GM23338 (cell line): ENCODE data around the gene PHACTR1. TPM values are rescaled to one million over a fixed set of nuclear protein-coding genes. Genes with fewer than 3 reads are reported as not detected.

ENCODE experiments used
- ATAC-seq: fragments of 200-7000 bp; cut with Tn5 transposase; 3 replicates; pipeline ENCODE4 v1.9.1; 2020
- DNase-seq: peaks from one replicate; pipeline ENCODE4 v3.0.0-alpha.2; 2015; ENCODE audit warnings: low spot score
- H2AFZ ChIP-seq: fragments of 200-600 bp; sonication (generic); 2 replicates; pipeline ENCODE4 v1.8.0; 2016; ENCODE audit warnings: antibody characterized with exemption, mild to moderate bottlenecking, moderate library complexity
- H3F3A ChIP-seq: fragments of 200-600 bp; sonication (generic); replicated peaks from 2 replicates; pipeline ENCODE4 v1.8.0; 2017; ENCODE audit warnings: antibody characterized with exemption, mixed run types, low read depth
- H3K27ac ChIP-seq: fragments of 200-600 bp; sonication (generic); 2 replicates; pipeline ENCODE4 v1.6.1; 2016; ENCODE audit warnings: low read depth
- H3K27me3 ChIP-seq: fragments of 200-600 bp; sonication (generic); 2 replicates; pipeline ENCODE4 v1.8.0; 2016; ENCODE audit warnings: mild to moderate bottlenecking, mixed run types, moderate library complexity; ENCODE audit not compliant: insufficient read depth
- H3K36me3 ChIP-seq: fragments of 200-600 bp; sonication (generic); 2 replicates; pipeline ENCODE4 v1.8.0; 2016; ENCODE audit warnings: mild to moderate bottlenecking; ENCODE audit not compliant: insufficient read depth
- H3K4me1 ChIP-seq: fragments of 200-600 bp; sonication (generic); 2 replicates; pipeline ENCODE4 v1.8.0; 2016; ENCODE audit warnings: mild to moderate bottlenecking, moderate library complexity; ENCODE audit not compliant: insufficient read depth
- H3K4me2 ChIP-seq: fragments of 200-600 bp; sonication (generic); 2 replicates; pipeline ENCODE4 v1.7.1; 2017; ENCODE audit warnings: mixed run types
- H3K4me3 ChIP-seq: fragments of 200-600 bp; sonication (generic); 2 replicates; pipeline ENCODE4 v1.6.1; 2016; ENCODE audit warnings: mixed run types
- H3K79me2 ChIP-seq: fragments of 200-600 bp; sonication (generic); replicated peaks from 2 replicates; pipeline ENCODE4 v1.8.0; 2017; ENCODE audit warnings: mild to moderate bottlenecking; ENCODE audit not compliant: insufficient read depth
- H3K9me2 ChIP-seq: fragments of 200-600 bp; sonication (generic); 2 replicates; pipeline ENCODE4 v1.8.0; 2017; ENCODE audit not compliant: insufficient read depth
- H4K20me1 ChIP-seq: fragments of 200-600 bp; sonication (generic); replicated peaks from 2 replicates; pipeline ENCODE4 v1.8.0; 2017; ENCODE audit warnings: mild to moderate bottlenecking; ENCODE audit not compliant: insufficient read depth
- H3K27ac Mint-ChIP-seq: 2 replicates; pipeline ENCODE4 v1.8.0; 2020; ENCODE audit warnings: inconsistent platforms, mild to moderate bottlenecking, moderate library complexity, mixed read lengths
- H3K27me3 Mint-ChIP-seq: 3 replicates; pipeline ENCODE4 v1.8.0; 2022; ENCODE audit warnings: low read depth, mild to moderate bottlenecking, moderate library complexity, mixed read lengths, inconsistent platforms; ENCODE audit not compliant: insufficient read depth, poor library complexity
- H3K36me3 Mint-ChIP-seq: 3 replicates; pipeline ENCODE4 v1.8.0; 2021; ENCODE audit warnings: low read depth, mild to moderate bottlenecking, inconsistent platforms, moderate library complexity, mixed read lengths
- H3K4me1 Mint-ChIP-seq: 3 replicates; pipeline ENCODE4 v1.8.0; 2020; ENCODE audit warnings: mild to moderate bottlenecking, inconsistent platforms, mixed read lengths
- H3K4me3 Mint-ChIP-seq: 3 replicates; pipeline ENCODE4 v1.8.0; 2021; ENCODE audit warnings: moderate library complexity, mild to moderate bottlenecking, inconsistent platforms, mixed read lengths
- H3K9me3 Mint-ChIP-seq: 3 replicates; pipeline ENCODE4 v1.8.0; 2020; ENCODE audit warnings: moderate library complexity, mild to moderate bottlenecking, inconsistent platforms, mixed read lengths
- EZH2 ChIP-seq: fragments of 200-600 bp; sonication (generic); IDR thresholded peaks from one replicate; pipeline ENCODE4 v1.8.0; 2017; ENCODE audit warnings: antibody characterized with exemption, mild to moderate bottlenecking, low read depth; ENCODE audit not compliant: unreplicated experiment
- NANOG ChIP-seq: IDR thresholded peaks from 2 replicates; pipeline ENCODE4 v1.6.1; 2016; ENCODE audit warnings: antibody characterized with exemption, borderline replicate concordance
- STAT1 ChIP-seq: IDR thresholded peaks from one replicate; pipeline ENCODE4 v1.6.1; 2016; ENCODE audit warnings: antibody characterized with exemption; ENCODE audit not compliant: unreplicated experiment
- ZNF114 ChIP-seq: fragments of 250-450 bp; sonication (Bioruptor Pico); IDR thresholded peaks from 2 replicates; pipeline ENCODE4 v1.5.0; 2020; ENCODE audit warnings: mild to moderate bottlenecking, moderate library complexity
- polyA plus RNA-seq: library from polyadenylated mRNA; unstranded; fragments of >200 nt; fragmentation: Nextera tagmentation; extraction: Ambion mirVana; gene quantifications from 2 replicates; pipeline ENCODE4 v1.2.1, GENCODE V29; 2016
- total RNA-seq: library from RNA; depleted of rRNA; stranded (reverse); fragments of >200 nt; shearing (Covaris generic); gene quantifications from 2 replicates; pipeline ENCODE4 v1.2.3, GENCODE V29; 2014
- TF ChIP-seq, protein P1 (sequence below): fragments of 250-450 bp; sonication (Bioruptor Pico); IDR thresholded peaks from 2 replicates; pipeline ENCODE4 v1.5.0; 2020; ENCODE audit warnings: mild to moderate bottlenecking, moderate library complexity
- TF ChIP-seq, protein P2 (sequence below): IDR thresholded peaks from 2 replicates; pipeline ENCODE4 v1.6.1; 2016; ENCODE audit warnings: antibody characterized with exemption
- TF ChIP-seq, protein P3 (sequence below): IDR thresholded peaks from one replicate; pipeline ENCODE4 v1.6.1; 2018; ENCODE audit warnings: antibody characterized with exemption; ENCODE audit not compliant: unreplicated experiment
- TF ChIP-seq, protein P4 (sequence below), 2 experiments: fragments of 200-600 bp in 1 of 2; sonication (generic) in 1 of 2; conservative IDR thresholded peaks; 2 replicates each; pipeline versions ENCODE4 v1.5.1 to v1.6.1; 2016 to 2017; ENCODE audit warnings: antibody characterized with exemption in 2 of 2, low read depth in 2 of 2, mild to moderate bottlenecking in 2 of 2, moderate library complexity in 1 of 2

The PHACTR1 gene
- total and polyA plus RNA-seq, 2 experiments from 2014 or later: 5.9 to 19.3 TPM

DNA sequence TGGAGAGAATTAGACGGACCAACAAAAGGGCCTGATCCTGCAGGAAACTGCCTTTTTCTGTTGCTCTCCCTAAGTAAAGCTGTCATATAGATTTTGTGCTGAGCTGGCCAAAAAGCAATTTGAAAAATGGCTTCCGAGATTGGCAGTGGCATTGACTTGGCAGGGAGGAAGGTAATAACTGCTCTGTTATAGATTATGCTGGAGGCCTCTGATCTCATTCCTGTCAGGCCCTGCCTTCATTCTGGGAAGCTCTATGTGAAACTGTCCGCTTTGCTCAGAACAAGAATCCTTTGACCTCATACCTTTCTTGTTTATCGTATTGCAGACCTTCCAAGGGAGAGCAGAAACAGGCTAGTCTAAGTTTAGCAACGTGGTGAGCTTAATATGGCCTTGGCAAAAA lies 234.4 kb downstream of the PHACTR1 start:
- no peaks in the 10 kb centered on the region for H3K9me2 ChIP-seq
- ATAC-seq: no peak
- H3F3A ChIP-seq: no peaks in the 10 kb centered on the region
- H3K27me3 Mint-ChIP-seq: peaks cover 14% of the 10 kb centered on the region
- H3K27ac ChIP-seq: no peak overlapping the region
- H3K27me3 ChIP-seq: peaks cover 15% of the 10 kb centered on the region
- H3K36me3 Mint-ChIP-seq: no peaks in the 10 kb centered on the region
- no peak overlapping the region for H3K4me2 ChIP-seq
- DNase-seq: no peak
- no peak overlapping the region for H3K4me3 Mint-ChIP-seq
- no peaks in the 10 kb centered on the region for H3K9me3 Mint-ChIP-seq
- H3K36me3 ChIP-seq: no peaks in the 10 kb centered on the region
- no peak overlapping the region for H2AFZ ChIP-seq
- H3K79me2 ChIP-seq: no peaks in the 10 kb centered on the region
- no peak overlapping the region for H3K4me3 ChIP-seq
- TF ChIP-seq, protein P1, sequence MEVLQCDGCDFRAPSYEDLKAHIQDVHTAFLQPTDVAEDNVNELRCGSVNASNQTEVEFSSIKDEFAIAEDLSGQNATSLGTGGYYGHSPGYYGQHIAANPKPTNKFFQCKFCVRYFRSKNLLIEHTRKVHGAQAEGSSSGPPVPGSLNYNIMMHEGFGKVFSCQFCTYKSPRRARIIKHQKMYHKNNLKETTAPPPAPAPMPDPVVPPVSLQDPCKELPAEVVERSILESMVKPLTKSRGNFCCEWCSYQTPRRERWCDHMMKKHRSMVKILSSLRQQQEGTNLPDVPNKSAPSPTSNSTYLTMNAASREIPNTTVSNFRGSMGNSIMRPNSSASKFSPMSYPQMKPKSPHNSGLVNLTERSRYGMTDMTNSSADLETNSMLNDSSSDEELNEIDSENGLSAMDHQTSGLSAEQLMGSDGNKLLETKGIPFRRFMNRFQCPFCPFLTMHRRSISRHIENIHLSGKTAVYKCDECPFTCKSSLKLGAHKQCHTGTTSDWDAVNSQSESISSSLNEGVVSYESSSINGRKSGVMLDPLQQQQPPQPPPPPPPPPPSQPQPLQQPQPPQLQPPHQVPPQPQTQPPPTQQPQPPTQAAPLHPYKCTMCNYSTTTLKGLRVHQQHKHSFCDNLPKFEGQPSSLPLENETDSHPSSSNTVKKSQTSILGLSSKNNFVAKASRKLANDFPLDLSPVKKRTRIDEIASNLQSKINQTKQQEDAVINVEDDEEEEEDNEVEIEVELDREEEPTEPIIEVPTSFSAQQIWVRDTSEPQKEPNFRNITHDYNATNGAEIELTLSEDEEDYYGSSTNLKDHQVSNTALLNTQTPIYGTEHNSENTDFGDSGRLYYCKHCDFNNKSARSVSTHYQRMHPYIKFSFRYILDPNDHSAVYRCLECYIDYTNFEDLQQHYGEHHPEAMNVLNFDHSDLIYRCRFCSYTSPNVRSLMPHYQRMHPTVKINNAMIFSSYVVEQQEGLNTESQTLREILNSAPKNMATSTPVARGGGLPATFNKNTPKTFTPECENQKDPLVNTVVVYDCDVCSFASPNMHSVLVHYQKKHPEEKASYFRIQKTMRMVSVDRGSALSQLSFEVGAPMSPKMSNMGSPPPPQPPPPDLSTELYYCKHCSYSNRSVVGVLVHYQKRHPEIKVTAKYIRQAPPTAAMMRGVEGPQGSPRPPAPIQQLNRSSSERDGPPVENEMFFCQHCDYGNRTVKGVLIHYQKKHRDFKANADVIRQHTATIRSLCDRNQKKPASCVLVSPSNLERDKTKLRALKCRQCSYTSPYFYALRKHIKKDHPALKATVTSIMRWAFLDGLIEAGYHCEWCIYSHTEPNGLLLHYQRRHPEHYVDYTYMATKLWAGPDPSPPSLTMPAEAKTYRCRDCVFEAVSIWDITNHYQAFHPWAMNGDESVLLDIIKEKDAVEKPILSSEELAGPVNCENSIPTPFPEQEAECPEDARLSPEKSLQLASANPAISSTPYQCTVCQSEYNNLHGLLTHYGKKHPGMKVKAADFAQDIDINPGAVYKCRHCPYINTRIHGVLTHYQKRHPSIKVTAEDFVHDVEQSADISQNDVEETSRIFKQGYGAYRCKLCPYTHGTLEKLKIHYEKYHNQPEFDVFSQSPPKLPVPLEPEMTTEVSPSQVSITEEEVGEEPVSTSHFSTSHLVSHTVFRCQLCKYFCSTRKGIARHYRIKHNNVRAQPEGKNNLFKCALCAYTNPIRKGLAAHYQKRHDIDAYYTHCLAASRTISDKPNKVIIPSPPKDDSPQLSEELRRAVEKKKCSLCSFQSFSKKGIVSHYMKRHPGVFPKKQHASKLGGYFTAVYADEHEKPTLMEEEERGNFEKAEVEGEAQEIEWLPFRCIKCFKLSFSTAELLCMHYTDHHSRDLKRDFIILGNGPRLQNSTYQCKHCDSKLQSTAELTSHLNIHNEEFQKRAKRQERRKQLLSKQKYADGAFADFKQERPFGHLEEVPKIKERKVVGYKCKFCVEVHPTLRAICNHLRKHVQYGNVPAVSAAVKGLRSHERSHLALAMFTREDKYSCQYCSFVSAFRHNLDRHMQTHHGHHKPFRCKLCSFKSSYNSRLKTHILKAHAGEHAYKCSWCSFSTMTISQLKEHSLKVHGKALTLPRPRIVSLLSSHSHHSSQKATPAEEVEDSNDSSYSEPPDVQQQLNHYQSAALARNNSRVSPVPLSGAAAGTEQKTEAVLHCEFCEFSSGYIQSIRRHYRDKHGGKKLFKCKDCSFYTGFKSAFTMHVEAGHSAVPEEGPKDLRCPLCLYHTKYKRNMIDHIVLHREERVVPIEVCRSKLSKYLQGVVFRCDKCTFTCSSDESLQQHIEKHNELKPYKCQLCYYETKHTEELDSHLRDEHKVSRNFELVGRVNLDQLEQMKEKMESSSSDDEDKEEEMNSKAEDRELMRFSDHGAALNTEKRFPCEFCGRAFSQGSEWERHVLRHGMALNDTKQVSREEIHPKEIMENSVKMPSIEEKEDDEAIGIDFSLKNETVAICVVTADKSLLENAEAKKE (CRISPR knock-in tag): no peak
- TF ChIP-seq ZNF114 (CRISPR knock-in tag) (no peak), EZH2 (no peak)
- TF ChIP-seq, protein P2, sequence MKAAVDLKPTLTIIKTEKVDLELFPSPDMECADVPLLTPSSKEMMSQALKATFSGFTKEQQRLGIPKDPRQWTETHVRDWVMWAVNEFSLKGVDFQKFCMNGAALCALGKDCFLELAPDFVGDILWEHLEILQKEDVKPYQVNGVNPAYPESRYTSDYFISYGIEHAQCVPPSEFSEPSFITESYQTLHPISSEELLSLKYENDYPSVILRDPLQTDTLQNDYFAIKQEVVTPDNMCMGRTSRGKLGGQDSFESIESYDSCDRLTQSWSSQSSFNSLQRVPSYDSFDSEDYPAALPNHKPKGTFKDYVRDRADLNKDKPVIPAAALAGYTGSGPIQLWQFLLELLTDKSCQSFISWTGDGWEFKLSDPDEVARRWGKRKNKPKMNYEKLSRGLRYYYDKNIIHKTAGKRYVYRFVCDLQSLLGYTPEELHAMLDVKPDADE: no peak
- no peaks in the 10 kb centered on the region for H4K20me1 ChIP-seq
- peaks cover 5% of the 10 kb centered on the region; the same call in 1 of the 2 replicates for H3K4me1 ChIP-seq
- no peak overlapping the region for H3K27ac Mint-ChIP-seq
- peaks cover 13% of the 10 kb centered on the region for H3K4me1 Mint-ChIP-seq

DNA sequence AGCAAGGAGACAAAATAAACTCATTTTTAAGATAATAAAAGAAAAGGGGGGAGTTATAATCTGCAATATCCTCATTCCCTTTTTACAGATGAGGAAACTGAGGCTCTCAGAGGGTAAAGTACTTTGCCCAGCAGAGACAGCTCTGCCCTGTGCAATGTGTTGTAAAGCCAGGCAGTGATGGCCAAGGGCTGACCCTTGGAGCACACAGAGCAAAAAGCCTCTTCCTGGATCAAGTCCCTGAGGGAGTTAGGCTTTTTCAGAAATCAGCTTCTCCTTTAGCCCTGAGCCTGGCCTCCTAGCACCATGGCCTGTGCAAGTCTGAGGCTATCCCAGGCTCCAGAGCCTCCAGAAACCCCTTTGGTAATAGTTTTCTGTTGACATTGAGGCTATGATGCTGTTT lies 234.8 kb downstream of the PHACTR1 start:
- no peaks in the 10 kb centered on the region for H3K79me2 ChIP-seq
- H3K4me1 Mint-ChIP-seq: peaks cover 17% of the 10 kb centered on the region
- no peak overlapping the region for H3K27ac Mint-ChIP-seq
- no peaks in the 10 kb centered on the region for H4K20me1 ChIP-seq
- H3K9me3 Mint-ChIP-seq: no peaks in the 10 kb centered on the region
- no peak overlapping the region for H3K4me2 ChIP-seq
- no peaks in the 10 kb centered on the region for H3F3A ChIP-seq
- H3K36me3 ChIP-seq: no peaks in the 10 kb centered on the region
- no peak overlapping the region for H2AFZ ChIP-seq
- no peak for ATAC-seq
- no peaks in the 10 kb centered on the region for H3K36me3 Mint-ChIP-seq
- TF ChIP-seq, protein P3, sequence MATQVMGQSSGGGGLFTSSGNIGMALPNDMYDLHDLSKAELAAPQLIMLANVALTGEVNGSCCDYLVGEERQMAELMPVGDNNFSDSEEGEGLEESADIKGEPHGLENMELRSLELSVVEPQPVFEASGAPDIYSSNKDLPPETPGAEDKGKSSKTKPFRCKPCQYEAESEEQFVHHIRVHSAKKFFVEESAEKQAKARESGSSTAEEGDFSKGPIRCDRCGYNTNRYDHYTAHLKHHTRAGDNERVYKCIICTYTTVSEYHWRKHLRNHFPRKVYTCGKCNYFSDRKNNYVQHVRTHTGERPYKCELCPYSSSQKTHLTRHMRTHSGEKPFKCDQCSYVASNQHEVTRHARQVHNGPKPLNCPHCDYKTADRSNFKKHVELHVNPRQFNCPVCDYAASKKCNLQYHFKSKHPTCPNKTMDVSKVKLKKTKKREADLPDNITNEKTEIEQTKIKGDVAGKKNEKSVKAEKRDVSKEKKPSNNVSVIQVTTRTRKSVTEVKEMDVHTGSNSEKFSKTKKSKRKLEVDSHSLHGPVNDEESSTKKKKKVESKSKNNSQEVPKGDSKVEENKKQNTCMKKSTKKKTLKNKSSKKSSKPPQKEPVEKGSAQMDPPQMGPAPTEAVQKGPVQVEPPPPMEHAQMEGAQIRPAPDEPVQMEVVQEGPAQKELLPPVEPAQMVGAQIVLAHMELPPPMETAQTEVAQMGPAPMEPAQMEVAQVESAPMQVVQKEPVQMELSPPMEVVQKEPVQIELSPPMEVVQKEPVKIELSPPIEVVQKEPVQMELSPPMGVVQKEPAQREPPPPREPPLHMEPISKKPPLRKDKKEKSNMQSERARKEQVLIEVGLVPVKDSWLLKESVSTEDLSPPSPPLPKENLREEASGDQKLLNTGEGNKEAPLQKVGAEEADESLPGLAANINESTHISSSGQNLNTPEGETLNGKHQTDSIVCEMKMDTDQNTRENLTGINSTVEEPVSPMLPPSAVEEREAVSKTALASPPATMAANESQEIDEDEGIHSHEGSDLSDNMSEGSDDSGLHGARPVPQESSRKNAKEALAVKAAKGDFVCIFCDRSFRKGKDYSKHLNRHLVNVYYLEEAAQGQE: no peak
- TF ChIP-seq, protein P4, sequence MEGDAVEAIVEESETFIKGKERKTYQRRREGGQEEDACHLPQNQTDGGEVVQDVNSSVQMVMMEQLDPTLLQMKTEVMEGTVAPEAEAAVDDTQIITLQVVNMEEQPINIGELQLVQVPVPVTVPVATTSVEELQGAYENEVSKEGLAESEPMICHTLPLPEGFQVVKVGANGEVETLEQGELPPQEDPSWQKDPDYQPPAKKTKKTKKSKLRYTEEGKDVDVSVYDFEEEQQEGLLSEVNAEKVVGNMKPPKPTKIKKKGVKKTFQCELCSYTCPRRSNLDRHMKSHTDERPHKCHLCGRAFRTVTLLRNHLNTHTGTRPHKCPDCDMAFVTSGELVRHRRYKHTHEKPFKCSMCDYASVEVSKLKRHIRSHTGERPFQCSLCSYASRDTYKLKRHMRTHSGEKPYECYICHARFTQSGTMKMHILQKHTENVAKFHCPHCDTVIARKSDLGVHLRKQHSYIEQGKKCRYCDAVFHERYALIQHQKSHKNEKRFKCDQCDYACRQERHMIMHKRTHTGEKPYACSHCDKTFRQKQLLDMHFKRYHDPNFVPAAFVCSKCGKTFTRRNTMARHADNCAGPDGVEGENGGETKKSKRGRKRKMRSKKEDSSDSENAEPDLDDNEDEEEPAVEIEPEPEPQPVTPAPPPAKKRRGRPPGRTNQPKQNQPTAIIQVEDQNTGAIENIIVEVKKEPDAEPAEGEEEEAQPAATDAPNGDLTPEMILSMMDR (conservative IDR thresholded peaks at IDR 0.05; ENCODE audit: low read depth in 2 of 2): no peak
- TF ChIP-seq STAT1: no peak
- no peak for TF ChIP-seq NANOG
- TF ChIP-seq ZNF114 (CRISPR knock-in tag): no peak
- no peak overlapping the region for H3K27ac ChIP-seq
- H3K27me3 ChIP-seq: peaks cover 19% of the 10 kb centered on the region
- no peak overlapping the region for H3K4me3 Mint-ChIP-seq
- DNase-seq: no peak
- H3K4me1 ChIP-seq: peaks cover 8% of the 10 kb centered on the region
- no peak overlapping the region for H3K4me3 ChIP-seq
- no peaks in the 10 kb centered on the region for H3K9me2 ChIP-seq
- H3K27me3 Mint-ChIP-seq: peaks cover 19% of the 10 kb centered on the region
